ENCODE results near the gene C8A. TPM values are rescaled to one million over a fixed set of nuclear protein-coding genes. Genes with fewer than 3 reads are reported as not detected.

Gene C8A
- polyA plus RNA-seq, 1 donor (not counting 4 experiments of a cell fraction or from before 2014, with no cell fraction given): not detected

DNA sequence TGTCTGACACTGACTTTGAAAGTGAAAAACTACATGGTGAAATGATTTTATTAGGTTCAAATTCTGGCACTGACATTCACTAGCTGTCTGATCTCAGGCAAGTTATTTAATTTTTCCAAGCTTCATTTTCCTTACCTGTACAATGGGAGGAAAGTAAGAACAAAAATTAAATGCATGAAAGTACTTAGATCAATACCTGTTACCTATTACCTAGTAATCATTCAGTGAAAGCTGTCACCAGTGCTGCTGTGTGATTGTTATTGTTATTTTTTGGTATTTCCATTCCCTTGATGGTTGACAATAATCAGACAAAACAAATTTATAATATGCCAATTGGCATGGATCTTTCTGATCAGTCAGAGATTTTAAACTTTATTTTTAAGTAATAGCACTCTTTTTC is 1.6 kb downstream of the C8A start:
- no peak overlapping the region for H2AFZ ChIP-seq (ENCODE audit: control insufficient read depth, low read length)
- H3K9me1 ChIP-seq (ENCODE audit: control insufficient read depth, extremely low read depth, insufficient read depth, low read length): no peaks in the 10 kb centered on the region
- H3K4me3 ChIP-seq (ENCODE audit: control insufficient read depth in 2 of 3, extremely low read depth in 1 of 3, insufficient read depth in 2 of 3, low read depth in 1 of 3, low read length in 3 of 3): no peak overlapping the region
- no peak for TF ChIP-seq CTCF (optimal IDR thresholded peaks at IDR 0.05 in 1 of 3, IDR thresholded peaks at IDR 0.05 in 1 of 3, conservative IDR thresholded peaks at IDR 0.05 in 1 of 3; ENCODE audit: extremely low read depth in 1 of 3, insufficient read depth in 2 of 3, low read length in 3 of 3)
- TF ChIP-seq EZH2 (IDR thresholded peaks at IDR 0.05; ENCODE audit: low read length): no peak
- FAIRE-seq: no peak
- H4K20me1 ChIP-seq (ENCODE audit: control insufficient read depth, extremely low read depth, insufficient read depth, low read length): no peaks in the 10 kb centered on the region
- dilution Hi-C loops (cut with MboI; ENCODE audit: extremely low pct_ligation_motif_present, low sequenced_read_pairs): no loop called here
- H3K27ac ChIP-seq (ENCODE audit: control insufficient read depth, insufficient read depth, low read length): no peak overlapping the region
- H3K9ac ChIP-seq (ENCODE audit: control insufficient read depth, extremely low read depth, insufficient read depth, low read length): no peak overlapping the region
- DNase-seq (ENCODE audit: low read depth, low spot score): no peak
- H3K4me2 ChIP-seq (ENCODE audit: control insufficient read depth, extremely low read depth, insufficient read depth, low read depth, low read length): no peak overlapping the region
- H3K4me1 ChIP-seq (ENCODE audit: control insufficient read depth, extremely low read depth, insufficient read depth, low read length): no peaks in the 10 kb centered on the region
- no peaks in the 10 kb centered on the region for H3K9me3 ChIP-seq (ENCODE audit: control insufficient read depth, low read depth, low read length)
- H3K27me3 ChIP-seq (ENCODE audit: control insufficient read depth, extremely low read depth, insufficient read depth, low read length): no peaks in the 10 kb centered on the region
- H3K36me3 ChIP-seq (ENCODE audit: control insufficient read depth in 2 of 2, extremely low read depth in 1 of 2, insufficient read depth in 2 of 2, low read length in 2 of 2): no peaks in the 10 kb centered on the region
- no peaks in the 10 kb centered on the region for H3K79me2 ChIP-seq (ENCODE audit: control insufficient read depth, insufficient read depth, low read length)

- DNase-seq (ENCODE audit: low read depth, low spot score): no peak
- Histone ChIP-seq H3K9me3 (ENCODE audit: control insufficient read depth, low read depth, low read length) (no peaks in the 10 kb centered on the region), H3K4me1 (ENCODE audit: control insufficient read depth, extremely low read depth, insufficient read depth, low read length) (no peaks in the 10 kb centered on the region), H3K9ac (ENCODE audit: control insufficient read depth, extremely low read depth, insufficient read depth, low read length) (no peak overlapping the region), H3K36me3 (ENCODE audit: control insufficient read depth in 2 of 2, extremely low read depth in 1 of 2, insufficient read depth in 2 of 2, low read length in 2 of 2) (no peaks in the 10 kb centered on the region), H4K20me1 (ENCODE audit: control insufficient read depth, extremely low read depth, insufficient read depth, low read length) (no peaks in the 10 kb centered on the region), H3K79me2 (ENCODE audit: control insufficient read depth, insufficient read depth, low read length) (no peaks in the 10 kb centered on the region), H3K27ac (ENCODE audit: control insufficient read depth, insufficient read depth, low read length) (no peak overlapping the region), H3K27me3 (ENCODE audit: control insufficient read depth, extremely low read depth, insufficient read depth, low read length) (no peaks in the 10 kb centered on the region), H2AFZ (ENCODE audit: control insufficient read depth, low read length) (no peak overlapping the region), H3K9me1 (ENCODE audit: control insufficient read depth, extremely low read depth, insufficient read depth, low read length) (no peaks in the 10 kb centered on the region), H3K4me3 (ENCODE audit: control insufficient read depth in 2 of 3, extremely low read depth in 1 of 3, insufficient read depth in 2 of 3, low read depth in 1 of 3, low read length in 3 of 3) (no peak overlapping the region), H3K4me2 (ENCODE audit: control insufficient read depth, extremely low read depth, insufficient read depth, low read depth, low read length) (no peak overlapping the region)
- no peak for FAIRE-seq
- dilution Hi-C loops (cut with MboI; ENCODE audit: extremely low pct_ligation_motif_present, low sequenced_read_pairs): no loop called here
- TF ChIP-seq CTCF (optimal IDR thresholded peaks at IDR 0.05 in 1 of 3, IDR thresholded peaks at IDR 0.05 in 1 of 3, conservative IDR thresholded peaks at IDR 0.05 in 1 of 3; ENCODE audit: extremely low read depth in 1 of 3, insufficient read depth in 2 of 3, low read length in 3 of 3) (no peak), EZH2 (IDR thresholded peaks at IDR 0.05; ENCODE audit: low read length) (no peak)
These were observed 4.7 kb downstream of the C8A start for GRCh38 chr1:56859287-56859686.

Data from keratinocyte (primary cell).